Measurements from ENCODE around the gene TNS1. TPM values are rescaled to one million over a fixed set of nuclear protein-coding genes. Genes with fewer than 3 reads are reported as not detected.

Gene TNS1
- total RNA-seq, 1 experiment from 2014 or later, result 0.49 TPM

- intact Hi-C loops (cut with micrococcal nuclease; ENCODE audit: unreplicated experiment) (no loop called here), in situ Hi-C loops (cut with HindIII; ENCODE audit: low pct_unique_long_range_greater_than_20kb, low sequenced_read_pairs) (no loop called here)
- no peak for ATAC-seq
- Histone ChIP-seq H3K4me3 (ENCODE audit: low read depth in 2 of 2, low read length in 2 of 2) (no peak overlapping the region), H3K4me1 (ENCODE audit: control insufficient read depth, insufficient read depth, low read length) (no peaks in the 10 kb centered on the region), H3K36me3 (ENCODE audit: control insufficient read depth, insufficient read depth, low read length) (no peaks in the 10 kb centered on the region), H3K27ac (ENCODE audit: low read length) (no peak overlapping the region), H3K27me3 (ENCODE audit: control insufficient read depth, insufficient read depth, low read length) (0 out of 2 replicates have a peak, but pooled peaks cover 4% of the 10 kb centered on the region), H3K9me3 (ENCODE audit: control insufficient read depth, insufficient read depth, low read depth, low read length) (no peaks in the 10 kb centered on the region)
- no TSS peak for BruUV-seq (replicated peaks)
- POLR2A ChIA-PET, result no interaction called here
- TF ChIP-seq CTCF (IDR thresholded peaks at IDR 0.05) (no peak), TCF7L2 (IDR thresholded peaks at IDR 0.05; ENCODE audit: low read depth, low read length) (no peak), POLR2AphosphoS5 (IDR thresholded peaks at IDR 0.05; ENCODE audit: low read depth, low read length) (no peak), REST (IDR thresholded peaks at IDR 0.05; ENCODE audit: insufficient read depth in 1 of 2, low read depth in 2 of 2, low read length in 1 of 2) (no peak), SIN3A (IDR thresholded peaks at IDR 0.05; ENCODE audit: borderline replicate concordance, insufficient read depth, low read depth, low read length) (no peak)
- no peak for DNase-seq (ENCODE audit: low read depth, low spot score)
- CTCF ChIA-PET, result no interaction called here
Observed at GRCh38 chr2:217930761-217931563, 71.8 kb downstream of the TNS1 start.

- in situ Hi-C loops (cut with HindIII; ENCODE audit: low pct_unique_long_range_greater_than_20kb, low sequenced_read_pairs), result no loop called here
- intact Hi-C loops (cut with micrococcal nuclease; ENCODE audit: unreplicated experiment), result no loop called here
- no peak for ATAC-seq
- ChIA-PET POLR2A (no interaction called here), CTCF (no interaction called here)
- H3K9me3 ChIP-seq (ENCODE audit: control insufficient read depth, insufficient read depth, low read depth, low read length), result no peaks in the 10 kb centered on the region
- no peaks in the 10 kb centered on the region for H3K4me1 ChIP-seq (ENCODE audit: control insufficient read depth, insufficient read depth, low read length)
- 0 out of 2 replicates have a peak, but pooled peaks cover 4% of the 10 kb centered on the region for H3K27me3 ChIP-seq (ENCODE audit: control insufficient read depth, insufficient read depth, low read length)
- no peak overlapping the region for H3K4me3 ChIP-seq (ENCODE audit: low read depth in 2 of 2, low read length in 2 of 2)
- H3K36me3 ChIP-seq (ENCODE audit: control insufficient read depth, insufficient read depth, low read length), result no peaks in the 10 kb centered on the region
- DNase-seq (ENCODE audit: low read depth, low spot score), result no peak
- BruUV-seq (replicated peaks), result no TSS peak
- H3K27ac ChIP-seq (ENCODE audit: low read length), result no peak overlapping the region
- TF ChIP-seq SIN3A (IDR thresholded peaks at IDR 0.05; ENCODE audit: borderline replicate concordance, insufficient read depth, low read depth, low read length), result no peak
- no peak for TF ChIP-seq POLR2AphosphoS5 (IDR thresholded peaks at IDR 0.05; ENCODE audit: low read depth, low read length)
- no peak for TF ChIP-seq TCF7L2 (IDR thresholded peaks at IDR 0.05; ENCODE audit: low read depth, low read length)
- TF ChIP-seq REST (IDR thresholded peaks at IDR 0.05; ENCODE audit: insufficient read depth in 1 of 2, low read depth in 2 of 2, low read length in 1 of 2), result no peak
- TF ChIP-seq CTCF (IDR thresholded peaks at IDR 0.05), result no peak
Observed at GRCh38 chr2:217929757-217930707, 72.8 kb downstream of the TNS1 start.

All from Panc1 (cell line).